Loucy (cell line): ENCODE results near the gene FSTL1.

Source experiments
- EZH2phosphoT487 ChIP-seq: fragments of 200-600 bp; IDR thresholded peaks from 2 replicates; pipeline ENCODE4 v1.6.1; 2018; ENCODE audit warnings: antibody characterized with exemption, mild to moderate bottlenecking, moderate library complexity, borderline replicate concordance
- TF ChIP-seq, protein P1 (sequence below): fragments of 200-600 bp; sonication (generic); conservative IDR thresholded peaks from 2 replicates; pipeline ENCODE4 v1.5.1; 2014; ENCODE audit warnings: mild to moderate bottlenecking, antibody characterized with exemption, low read length

DNA sequence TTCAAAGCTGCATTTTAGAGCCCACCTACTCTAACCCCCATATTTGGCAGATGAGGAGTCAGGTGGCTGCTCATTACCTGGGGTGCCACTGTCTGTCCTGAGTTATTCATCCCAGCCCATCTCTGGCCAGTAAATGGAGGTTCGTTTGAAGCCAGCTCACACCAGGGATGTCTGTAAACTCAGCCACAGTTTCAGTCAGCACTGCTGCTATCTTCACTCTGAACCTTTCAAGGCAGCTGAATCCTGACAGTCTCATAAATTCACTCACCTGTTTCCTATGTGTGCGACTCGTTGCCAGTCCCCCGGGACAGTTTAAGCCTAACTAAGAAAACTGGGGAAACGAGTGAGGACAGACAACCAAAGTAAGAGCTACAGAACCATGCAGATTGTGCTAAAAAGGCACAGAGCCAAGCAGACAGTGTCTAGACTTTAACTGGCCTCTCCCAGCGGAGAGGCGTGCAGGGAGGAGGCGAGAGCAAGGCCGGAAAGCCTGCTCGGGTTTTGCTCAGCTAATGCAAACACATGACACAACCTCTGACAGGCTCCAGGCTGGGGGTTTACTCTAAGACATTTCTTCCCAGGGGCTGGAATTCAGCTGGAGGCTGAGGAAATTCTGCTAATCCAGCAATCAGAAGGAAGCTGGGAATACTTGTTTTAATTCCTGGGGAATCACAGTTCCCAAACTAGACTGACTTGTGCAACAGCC is 12.0 kb downstream of the FSTL1 start:
- TF ChIP-seq, protein P1, sequence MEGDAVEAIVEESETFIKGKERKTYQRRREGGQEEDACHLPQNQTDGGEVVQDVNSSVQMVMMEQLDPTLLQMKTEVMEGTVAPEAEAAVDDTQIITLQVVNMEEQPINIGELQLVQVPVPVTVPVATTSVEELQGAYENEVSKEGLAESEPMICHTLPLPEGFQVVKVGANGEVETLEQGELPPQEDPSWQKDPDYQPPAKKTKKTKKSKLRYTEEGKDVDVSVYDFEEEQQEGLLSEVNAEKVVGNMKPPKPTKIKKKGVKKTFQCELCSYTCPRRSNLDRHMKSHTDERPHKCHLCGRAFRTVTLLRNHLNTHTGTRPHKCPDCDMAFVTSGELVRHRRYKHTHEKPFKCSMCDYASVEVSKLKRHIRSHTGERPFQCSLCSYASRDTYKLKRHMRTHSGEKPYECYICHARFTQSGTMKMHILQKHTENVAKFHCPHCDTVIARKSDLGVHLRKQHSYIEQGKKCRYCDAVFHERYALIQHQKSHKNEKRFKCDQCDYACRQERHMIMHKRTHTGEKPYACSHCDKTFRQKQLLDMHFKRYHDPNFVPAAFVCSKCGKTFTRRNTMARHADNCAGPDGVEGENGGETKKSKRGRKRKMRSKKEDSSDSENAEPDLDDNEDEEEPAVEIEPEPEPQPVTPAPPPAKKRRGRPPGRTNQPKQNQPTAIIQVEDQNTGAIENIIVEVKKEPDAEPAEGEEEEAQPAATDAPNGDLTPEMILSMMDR, result no peak
- no peak for TF ChIP-seq EZH2phosphoT487
